ENCODE data around the gene DMXL2. TPM values are rescaled to one million over a fixed set of nuclear protein-coding genes. Genes with fewer than 3 reads are reported as not detected.
A peak's percentile ranks its signal among the peaks of the same experiment; 100 is the strongest.
"Not testable (repeated sequence)": the region's sequence is repeated elsewhere in the genome, so short reads cannot be mapped to it uniquely, and the experiment has no call there.

DMXL2 gene
- total RNA-seq, 1 donor from 2014 or later, result 8.6 TPM

DNA sequence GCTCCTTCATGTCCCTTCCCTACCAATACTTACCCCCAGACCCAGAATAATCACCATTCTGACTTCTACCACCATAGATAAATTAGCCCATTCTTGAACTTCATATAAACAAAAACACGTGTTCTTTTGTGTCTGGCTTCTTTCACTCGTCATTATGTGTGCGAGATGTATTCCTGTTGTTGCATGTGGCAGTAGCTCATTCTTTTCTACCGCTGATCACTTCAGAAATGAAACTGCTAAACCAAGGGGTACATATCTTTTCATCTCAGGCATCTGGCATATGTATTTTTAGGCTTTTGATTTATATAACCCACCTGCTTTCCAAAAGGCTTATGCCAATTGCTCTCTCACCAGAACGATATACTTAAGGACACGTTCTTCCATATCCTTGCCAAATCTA lies 44.9 kb upstream of the DMXL2 start:
- Histone ChIP-seq H3K4me1 (no peaks in the 10 kb centered on the region), H3K9me3 (no peaks in the 10 kb centered on the region), H3K27me3 (no peaks in the 10 kb centered on the region), H3K27ac (no peak overlapping the region), H3K36me3 (no peaks in the 10 kb centered on the region), H3K4me3 (no peak overlapping the region)
- intact Hi-C loops (cut with DNase I), result no loop called here
- no peak for DNase-seq (ENCODE audit: low spot score in 2 of 2)
- no peak for TF ChIP-seq CTCF (IDR thresholded peaks at IDR 0.05)

GRCh38 chr15:51661072-51661471 lies 38.5 kb upstream of the DMXL2 start:
- no peaks in the 10 kb centered on the region for H3K4me1 ChIP-seq
- H3K27me3 ChIP-seq, result no peaks in the 10 kb centered on the region
- no peak for DNase-seq (ENCODE audit: low spot score in 2 of 2)
- no peak overlapping the region for H3K4me3 ChIP-seq
- no peaks in the 10 kb centered on the region for H3K36me3 ChIP-seq
- no peaks in the 10 kb centered on the region for H3K9me3 ChIP-seq
- intact Hi-C loops (cut with DNase I), result no loop called here
- no peak overlapping the region for H3K27ac ChIP-seq
- TF ChIP-seq CTCF (IDR thresholded peaks at IDR 0.05), result no peak

- TF ChIP-seq CTCF (IDR thresholded peaks at IDR 0.05), result no peak
These were observed 36.1 kb upstream of the DMXL2 start for GRCh38 chr15:51658664-51659063.

GRCh38 chr15:51655401-51656057 lies 33.0 kb upstream of the DMXL2 start:
- DNase-seq (ENCODE audit: low spot score in 2 of 2); H3K4me1 ChIP-seq; H3K27ac ChIP-seq; H3K36me3 ChIP-seq; H3K9me3 ChIP-seq; H3K4me3 ChIP-seq; intact Hi-C loops (cut with DNase I); H3K27me3 ChIP-seq: not testable (repeated sequence)

More at GRCh38 chr15:51658664-51659063, 36.1 kb upstream of the DMXL2 start:
- no peak for DNase-seq (ENCODE audit: low spot score in 2 of 2)
- H3K27me3 ChIP-seq, result no peaks in the 10 kb centered on the region
- no peak overlapping the region for H3K4me3 ChIP-seq
- intact Hi-C loops (cut with DNase I), result no loop called here
- no peaks in the 10 kb centered on the region for H3K36me3 ChIP-seq
- no peak overlapping the region for H3K27ac ChIP-seq
- no peaks in the 10 kb centered on the region for H3K9me3 ChIP-seq
- H3K4me1 ChIP-seq, result no peaks in the 10 kb centered on the region

- H3K4me1 ChIP-seq, result no peaks in the 10 kb centered on the region
- no peak overlapping the region for H3K27ac ChIP-seq
- no peak for DNase-seq (ENCODE audit: low spot score in 2 of 2)
- no peak for TF ChIP-seq CTCF (IDR thresholded peaks at IDR 0.05)
- no peaks in the 10 kb centered on the region for H3K27me3 ChIP-seq
- H3K4me3 ChIP-seq, result no peak overlapping the region
- intact Hi-C loops (cut with DNase I), result no loop called here
- H3K36me3 ChIP-seq, result no peaks in the 10 kb centered on the region
- no peaks in the 10 kb centered on the region for H3K9me3 ChIP-seq
These were observed 29.6 kb upstream of the DMXL2 start for GRCh38 chr15:51652084-51652668.

DNA sequence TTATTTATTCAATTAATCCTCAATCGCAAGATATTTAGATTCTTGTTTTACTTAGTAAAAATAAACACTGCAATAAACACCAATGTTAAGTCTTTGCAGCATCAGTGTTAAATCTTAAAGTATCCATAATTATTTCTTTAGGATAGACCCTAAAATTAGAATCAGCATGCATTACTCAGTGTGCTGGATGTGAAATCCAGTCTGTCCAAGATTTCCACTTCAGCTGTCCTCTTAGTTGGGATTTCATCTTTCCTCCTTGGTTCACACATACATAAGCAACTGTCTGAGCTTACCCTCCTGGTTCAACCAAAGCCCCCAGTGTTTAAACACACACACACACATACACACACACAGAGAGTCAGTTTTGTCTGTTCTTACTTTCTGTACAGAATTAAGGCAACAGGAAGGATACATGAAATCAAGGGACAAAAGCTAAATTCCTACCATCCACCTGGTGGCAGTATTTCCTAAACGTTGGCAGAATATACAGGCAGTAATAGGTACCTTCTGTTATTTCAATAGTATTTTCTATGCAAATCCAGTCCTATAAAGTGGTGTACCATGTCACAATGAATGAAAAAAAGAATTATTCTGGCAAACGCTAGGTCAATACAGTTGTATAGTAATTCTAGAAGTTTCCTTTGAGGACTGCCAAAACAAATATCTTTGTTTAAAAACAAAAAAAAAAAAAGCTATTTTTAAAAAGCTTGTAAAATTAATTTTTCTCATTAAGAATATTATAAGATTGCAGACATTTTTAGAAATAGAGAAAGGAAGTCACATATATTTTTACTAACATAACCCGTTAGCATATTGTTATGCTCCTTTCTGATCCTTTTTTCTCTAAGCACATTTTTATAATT lies 27.3 kb upstream of the DMXL2 start:
- Histone ChIP-seq H3K4me3 (no peak overlapping the region), H3K4me1 (no peaks in the 10 kb centered on the region), H3K9me3 (no peaks in the 10 kb centered on the region), H3K27me3 (no peaks in the 10 kb centered on the region), H3K27ac (no peak overlapping the region), H3K36me3 (no peaks in the 10 kb centered on the region)
- no peak for DNase-seq (ENCODE audit: low spot score in 2 of 2)
- peak; percentile 49 to 74 (median 62) for TF ChIP-seq CTCF (IDR thresholded peaks at IDR 0.05)
- intact Hi-C loops (cut with DNase I), result loop anchor here (1.0 kb wide), 1 partner anchor 126 kb away; no protein-coding TSS in a partner anchor

- H3K4me3 ChIP-seq; H3K36me3 ChIP-seq; intact Hi-C loops (cut with DNase I); DNase-seq (ENCODE audit: low spot score in 2 of 2); H3K27me3 ChIP-seq; H3K9me3 ChIP-seq; H3K27ac ChIP-seq; H3K4me1 ChIP-seq: not testable (repeated sequence)
These were observed 26.1 kb upstream of the DMXL2 start for GRCh38 chr15:51648643-51649042.

GRCh38 chr15:51648101-51648500 lies 25.5 kb upstream of the DMXL2 start:
- H3K4me3 ChIP-seq; DNase-seq (ENCODE audit: low spot score in 2 of 2); H3K9me3 ChIP-seq; H3K27me3 ChIP-seq; H3K27ac ChIP-seq; H3K4me1 ChIP-seq; H3K36me3 ChIP-seq; intact Hi-C loops (cut with DNase I): not testable (repeated sequence)
